Right lobe of liver (tissue), 6 donors: ENCODE data around the gene SMIM5. TPM values are rescaled to one million over a fixed set of nuclear protein-coding genes. Genes with fewer than 3 reads are reported as not detected.

Experiments used
- ATAC-seq, 4 donors: fragments of 200-7000 bp; cut with Tn5 transposase; one replicate each; pipeline ENCODE4 v1.9.1; 2020; ENCODE audit warnings: mild to moderate bottlenecking in 4 of 4, moderate library complexity in 4 of 4
- DNase-seq, 3 donors: peaks; one replicate each; pipeline ENCODE4 v3.0.0-alpha.2; 2020
- H3K27ac ChIP-seq, 3 donors: fragments of 200-600 bp; one replicate each; pipeline ENCODE4 v1.8.0; 2022
- H3K27me3 ChIP-seq, 2 donors: fragments of 200-600 bp; one replicate each; pipeline ENCODE4 v1.8.0; 2022
- H3K36me3 ChIP-seq, 4 donors: fragments of 200-600 bp; sonication (generic) in 1 of 4; one replicate each; pipeline versions ENCODE4 v1.5.1 to v1.8.0; 2017 to 2022; ENCODE audit warnings: control low read depth in 1 of 4
- H3K4me1 ChIP-seq, 4 donors: fragments of 200-600 bp; sonication (generic) in 1 of 4; one replicate each; pipeline versions ENCODE4 v1.5.1 to v1.8.0; 2017 to 2022; ENCODE audit warnings: control low read depth in 1 of 4
- H3K4me3 ChIP-seq, 3 donors: fragments of 200-600 bp; one replicate each; pipeline ENCODE4 v1.8.0; 2022
- H3K9me3 ChIP-seq, 4 donors: fragments of 200-600 bp; sonication (generic) in 1 of 4; one replicate each; pipeline versions ENCODE4 v1.5.1 to v1.8.0; 2017 to 2022; ENCODE audit warnings: control low read depth in 1 of 4
- CTCF ChIP-seq, 4 donors: fragments of 200-600 bp in 3 of 4; fragments of 450-650 bp in 1 of 4; IDR thresholded peaks; one replicate each; pipeline versions ENCODE4 v1.5.1 to v1.8.0; 2016 to 2022; ENCODE audit warnings: antibody characterized with exemption in 4 of 4, mild to moderate bottlenecking in 2 of 4
- POLR2A ChIP-seq: fragments of 450-650 bp; IDR thresholded peaks from one replicate; pipeline ENCODE4 v1.6.1; 2017; ENCODE audit warnings: antibody characterized with exemption, mild to moderate bottlenecking
- WGBS: methylation state at CpG from one replicate; pipeline ENCODE4 v1.1.6; 2018; ENCODE audit warnings: low coverage, low lambda C conversion rate; ENCODE audit not compliant: insufficient coverage; ENCODE audit errors: missing lambda C conversion rate; 5-methylcytosine and 5-hydroxymethylcytosine counted together
- intact Hi-C, 2 donors: fragments of 100-400 bp; cut with DNase I; formaldehyde crosslinking; loops; one replicate each; pipeline versions ENCODE4 v1.11.2 to v1.14.1; 2022
- total RNA-seq, 6 experiments: library from RNA; depleted of rRNA in 2 of 6; stranded (reverse); fragments of >200 nt in 2 of 6; fragmentation: NEBNext Ultra II Directional in 3 of 6; extraction: Animal tissue kit (Norgen Biotek cat#: 25700) in 3 of 6; gene quantifications; one replicate each; pipeline versions ENCODE4 v1.1.0 to v1.2.4, GENCODE V29; 2016 to 2023
- donor health status: DM: no; HTN: yes; CAD: no.
- donor health status: DM: no; HTN: no; CAD: no.
- donor health status: DM: no; HTN: no; CAD: no.
- donor health status: DM: no; HTN: yes; CAD: no.
- donor health status: DM: no; HTN: yes; CAD: no.

The SMIM5 gene
- total RNA-seq, 6 experiments from 2014 or later: 0.06 to 0.78 (median 0.29) TPM; not detected in 1

- Histone ChIP-seq H3K36me3 (peaks cover 0 to 10% (median 3%) of the 10 kb centered on the region in 4 donors), H3K4me1 (peaks cover 0 to 16% (median 7%) of the 10 kb centered on the region in 4 donors), H3K27ac (no peak overlapping the region), H3K9me3 (no peaks in the 10 kb centered on the region), H3K27me3 (no peaks in the 10 kb centered on the region), H3K4me3 (no peak overlapping the region)
- no CpG with 5 or more reads among the region's 14 CpGs for WGBS
- ATAC-seq: no peak
- DNase-seq: no peak
- TF ChIP-seq CTCF (IDR thresholded peaks at IDR 0.05) (no peak), POLR2A (no peak)
- intact Hi-C loops: no loop called here
These were observed 4.1 kb upstream of the SMIM5 start for GRCh38 chr17:75629157-75629556.

GRCh38 chr17:75630071-75630917 is 2.9 kb upstream of the SMIM5 start:
- H3K9me3 ChIP-seq: no peaks in the 10 kb centered on the region
- TF ChIP-seq CTCF (IDR thresholded peaks at IDR 0.05): no peak
- no peak for TF ChIP-seq POLR2A
- DNase-seq: peak in 2 of 3 donors; percentile 23 to 48
- intact Hi-C loops: no loop called here
- H3K4me3 ChIP-seq: no peak overlapping the region
- no CpG with 5 or more reads among the region's 26 CpGs for WGBS
- H3K4me1 ChIP-seq: peaks cover 0 to 19% (median 7%) of the 10 kb centered on the region in 4 donors
- H3K36me3 ChIP-seq: peaks cover 0 to 10% (median 3%) of the 10 kb centered on the region in 4 donors
- ATAC-seq: no peak
- no peaks in the 10 kb centered on the region for H3K27me3 ChIP-seq
- H3K27ac ChIP-seq: no peak overlapping the region

- intact Hi-C loops: no loop called here
- Histone ChIP-seq H3K4me3 (no peak overlapping the region), H3K27me3 (no peaks in the 10 kb centered on the region), H3K36me3 (peaks cover 0 to 6% (median 2%) of the 10 kb centered on the region in 4 donors), H3K9me3 (no peaks in the 10 kb centered on the region), H3K27ac (no peak overlapping the region), H3K4me1 (peaks cover 0 to 19% (median 7%) of the 10 kb centered on the region in 4 donors)
- peak in 2 of 3 donors; percentile 27 to 54 for DNase-seq
- WGBS: no CpG with 5 or more reads among the region's 27 CpGs
- TF ChIP-seq CTCF (IDR thresholded peaks at IDR 0.05) (no peak), POLR2A (no peak)
- ATAC-seq: no peak
These were observed 1.9 kb upstream of the SMIM5 start for GRCh38 chr17:75631353-75631752.

- DNase-seq: peak in 2 of 3 donors; percentile 18 to 51
- H3K27me3 ChIP-seq: no peaks in the 10 kb centered on the region
- H3K4me1 ChIP-seq: peaks cover 0 to 19% (median 7%) of the 10 kb centered on the region in 4 donors
- H3K4me3 ChIP-seq: no peak overlapping the region
- no peaks in the 10 kb centered on the region for H3K9me3 ChIP-seq
- intact Hi-C loops: no loop called here
- no peak overlapping the region for H3K27ac ChIP-seq
- no peak for ATAC-seq
- TF ChIP-seq POLR2A (no peak), CTCF (IDR thresholded peaks at IDR 0.05) (no peak)
- 72% methylated on average over 3 of the region's 12 CpGs for WGBS
- no peaks in the 10 kb centered on the region for H3K36me3 ChIP-seq
These were observed 806 bp upstream of the SMIM5 start for GRCh38 chr17:75632428-75632827.
